HAP-1 (cell line): ENCODE data around the gene CMIP.
"Not testable (repeated sequence)": the region's sequence is repeated elsewhere in the genome, so short reads cannot be mapped to it uniquely, and the experiment has no call there.

Experiments
- DNase-seq, 2 experiments: peaks; one replicate each; pipeline ENCODE4 v3.0.0-alpha.2; 2016 to 2020; ENCODE audit warnings: low spot score in 2 of 2
- H3K27me3 ChIP-seq: fragments of 250-450 bp; sonication (Bioruptor Pico); 2 replicates; pipeline ENCODE4 v1.5.1; 2020; ENCODE audit warnings: low read depth, mild to moderate bottlenecking, moderate library complexity
- H3K36me3 ChIP-seq: fragments of 250-450 bp; sonication (Bioruptor Pico); replicated peaks from 2 replicates; pipeline ENCODE4 v1.5.1; 2020; ENCODE audit warnings: mild to moderate bottlenecking
- H3K4me1 ChIP-seq: fragments of 250-450 bp; sonication (Bioruptor Pico); 2 replicates; pipeline ENCODE4 v1.5.1; 2020; ENCODE audit warnings: mild to moderate bottlenecking
- H3K4me3 ChIP-seq: fragments of 250-450 bp; sonication (Bioruptor Pico); 2 replicates; pipeline ENCODE4 v1.5.1; 2020; ENCODE audit warnings: mild to moderate bottlenecking, moderate library complexity
- H3K9me3 ChIP-seq: fragments of 250-450 bp; sonication (Bioruptor Pico); 2 replicates; pipeline ENCODE4 v1.5.1; 2020; ENCODE audit warnings: mild to moderate bottlenecking, moderate library complexity
- in situ Hi-C: fragments of 300-500 bp; cut with MboI; formaldehyde crosslinking; loops from 3 replicates; pipeline ENCODE4 v1.14.3; 2020; ENCODE audit warnings: low sequenced_read_pairs, inconsistent platforms, mixed read lengths

Gene CMIP

DNA sequence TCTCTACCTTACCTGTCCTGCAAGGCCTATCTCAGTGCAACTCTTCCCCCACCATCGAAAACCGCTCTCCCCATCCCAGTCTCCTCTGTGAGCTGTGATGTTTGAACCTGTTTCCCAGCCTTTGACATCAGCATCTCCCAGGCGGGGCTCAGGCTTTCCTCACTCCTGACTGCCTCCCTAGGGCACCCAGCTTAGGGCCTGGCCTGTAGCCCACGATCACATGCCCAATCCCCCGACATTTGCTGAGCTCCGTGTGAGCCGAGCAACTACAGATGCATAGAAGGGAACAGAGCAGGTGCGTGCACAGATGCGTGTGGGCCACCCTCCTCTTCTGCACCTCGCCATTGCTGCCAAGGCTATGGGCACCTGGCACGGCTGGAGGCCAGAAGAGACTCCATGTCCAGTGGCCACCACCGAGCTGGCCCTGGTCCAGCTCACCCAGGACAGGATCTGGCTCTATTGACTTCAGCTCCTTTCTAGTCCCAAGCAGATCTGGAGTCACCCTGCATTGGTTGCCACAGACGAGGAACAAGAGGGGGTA lies 35.5 kb upstream of the CMIP start:
- Histone ChIP-seq H3K27me3 (no peaks in the 10 kb centered on the region), H3K4me1 (no peaks in the 10 kb centered on the region), H3K9me3 (no peaks in the 10 kb centered on the region), H3K4me3 (no peak overlapping the region), H3K36me3 (no peaks in the 10 kb centered on the region)
- in situ Hi-C loops = no loop called here
- no peak for DNase-seq

DNA sequence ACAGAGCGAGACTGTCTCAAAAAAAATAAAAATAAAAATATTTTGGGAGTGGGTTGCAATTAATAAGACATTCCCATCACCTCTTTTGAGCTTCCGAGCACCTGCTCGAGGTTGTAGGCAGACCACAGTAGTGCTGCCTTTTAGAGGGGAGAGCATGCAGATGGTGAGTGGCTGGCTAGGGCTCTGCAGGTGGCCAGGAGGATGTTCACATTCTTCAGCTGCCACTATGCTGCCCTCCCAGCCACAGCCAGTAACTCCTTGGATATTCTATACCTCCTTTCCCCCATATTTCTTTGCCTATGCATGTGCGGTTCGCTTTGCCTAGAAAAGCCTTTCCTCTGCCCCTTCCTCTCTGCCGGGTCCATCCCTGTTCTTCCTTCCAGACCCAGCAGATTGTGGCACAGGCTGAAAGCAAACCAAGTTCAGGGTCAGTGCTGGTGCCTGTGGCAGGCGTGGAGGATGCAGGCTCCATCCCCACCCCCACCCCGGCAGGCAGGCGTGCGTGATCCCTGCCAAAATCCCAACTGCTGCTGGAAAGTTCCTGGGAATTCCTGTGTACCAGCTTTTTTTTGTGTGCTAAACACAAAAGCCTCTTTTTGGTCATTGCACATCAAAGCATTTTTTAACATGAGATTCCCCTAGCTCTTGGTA lies 33.8 kb upstream of the CMIP start:
- DNase-seq = no peak

GRCh38 chr16:81413245-81413990 lies 31.2 kb upstream of the CMIP start:
- Histone ChIP-seq H3K36me3 (no peaks in the 10 kb centered on the region), H3K9me3 (no peaks in the 10 kb centered on the region), H3K4me1 (peaks cover 5% of the 10 kb centered on the region), H3K4me3 (no peak overlapping the region), H3K27me3 (no peaks in the 10 kb centered on the region)
- no peak for DNase-seq
- in situ Hi-C loops = no loop called here

More for the DNA sequence above, 33.8 kb upstream of the CMIP start:
- in situ Hi-C loops = no loop called here
- no peaks in the 10 kb centered on the region for H3K9me3 ChIP-seq
- H3K4me3 ChIP-seq = no peak overlapping the region
- peaks cover 5% of the 10 kb centered on the region for H3K4me1 ChIP-seq
- no peaks in the 10 kb centered on the region for H3K27me3 ChIP-seq
- H3K36me3 ChIP-seq = no peaks in the 10 kb centered on the region

- Histone ChIP-seq H3K36me3 (no peaks in the 10 kb centered on the region), H3K4me3 (no peak overlapping the region), H3K4me1 (peaks cover 5% of the 10 kb centered on the region), H3K9me3 (no peaks in the 10 kb centered on the region), H3K27me3 (no peaks in the 10 kb centered on the region)
- in situ Hi-C loops = no loop called here
- DNase-seq = no peak
Measured at GRCh38 chr16:81415751-81416150, 28.9 kb upstream of the CMIP start.

GRCh38 chr16:81416749-81417148 lies 27.9 kb upstream of the CMIP start:
- Histone ChIP-seq H3K4me3 (no peak overlapping the region), H3K9me3 (no peaks in the 10 kb centered on the region), H3K27me3 (no peaks in the 10 kb centered on the region), H3K4me1 (peaks cover 5% of the 10 kb centered on the region), H3K36me3 (no peaks in the 10 kb centered on the region)
- in situ Hi-C loops = no loop called here
- DNase-seq = no peak

GRCh38 chr16:81417210-81417609 lies 27.4 kb upstream of the CMIP start:
- Histone ChIP-seq H3K27me3 (no peaks in the 10 kb centered on the region), H3K4me3 (no peak overlapping the region), H3K36me3 (no peaks in the 10 kb centered on the region), H3K9me3 (no peaks in the 10 kb centered on the region), H3K4me1 (peaks cover 5% of the 10 kb centered on the region)
- no peak for DNase-seq
- in situ Hi-C loops = no loop called here

DNA sequence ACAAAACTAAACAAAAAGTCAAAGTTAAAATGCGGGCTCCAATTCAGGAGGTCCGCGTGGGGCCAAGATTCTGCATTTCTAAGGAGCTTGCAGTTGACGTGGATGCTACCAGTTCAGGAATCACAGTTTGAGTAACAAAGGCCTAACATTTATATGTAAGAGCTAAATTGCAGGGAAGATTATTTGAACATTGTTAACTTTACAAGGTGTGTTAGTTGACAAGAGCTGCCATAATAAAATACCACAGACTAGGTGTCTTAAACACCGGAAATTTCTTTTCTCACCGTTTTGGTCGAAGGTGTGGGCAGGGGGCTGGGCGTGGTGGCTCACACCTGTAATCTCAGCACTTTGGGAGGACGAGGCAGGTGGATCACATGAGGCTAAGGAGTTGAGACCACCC lies 24.8 kb upstream of the CMIP start:
- Histone ChIP-seq H3K27me3 (no peaks in the 10 kb centered on the region), H3K4me3 (no peak overlapping the region), H3K9me3 (no peaks in the 10 kb centered on the region), H3K36me3 (no peaks in the 10 kb centered on the region), H3K4me1 (peaks cover under 1% of the 10 kb centered on the region; the same call in 1 of the 2 replicates)
- in situ Hi-C loops = no loop called here
- no peak for DNase-seq

DNA sequence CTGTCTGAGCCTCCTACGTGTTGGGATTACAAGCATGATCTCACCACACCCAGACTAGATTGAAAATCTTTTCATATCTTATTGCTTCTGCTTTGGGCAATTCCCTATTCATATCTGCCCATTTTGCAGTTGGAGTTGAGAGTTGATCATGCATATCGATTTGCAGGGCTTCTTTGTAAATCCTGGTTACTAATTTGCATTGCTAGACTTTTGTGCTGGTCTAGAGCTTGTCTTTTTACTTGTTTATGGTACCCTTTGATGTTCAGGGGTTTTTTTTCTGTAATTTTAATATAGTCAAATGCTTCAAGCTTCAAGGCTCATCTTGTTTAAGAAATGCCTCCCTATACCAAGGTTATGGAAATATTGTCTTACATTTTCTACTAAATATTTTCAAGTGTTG lies 23.5 kb upstream of the CMIP start:
- no peak for DNase-seq
- Histone ChIP-seq H3K27me3 (no peaks in the 10 kb centered on the region), H3K4me1 (no peaks in the 10 kb centered on the region), H3K9me3 (no peaks in the 10 kb centered on the region), H3K36me3 (no peaks in the 10 kb centered on the region), H3K4me3 (no peak overlapping the region)
- in situ Hi-C loops = no loop called here

DNA sequence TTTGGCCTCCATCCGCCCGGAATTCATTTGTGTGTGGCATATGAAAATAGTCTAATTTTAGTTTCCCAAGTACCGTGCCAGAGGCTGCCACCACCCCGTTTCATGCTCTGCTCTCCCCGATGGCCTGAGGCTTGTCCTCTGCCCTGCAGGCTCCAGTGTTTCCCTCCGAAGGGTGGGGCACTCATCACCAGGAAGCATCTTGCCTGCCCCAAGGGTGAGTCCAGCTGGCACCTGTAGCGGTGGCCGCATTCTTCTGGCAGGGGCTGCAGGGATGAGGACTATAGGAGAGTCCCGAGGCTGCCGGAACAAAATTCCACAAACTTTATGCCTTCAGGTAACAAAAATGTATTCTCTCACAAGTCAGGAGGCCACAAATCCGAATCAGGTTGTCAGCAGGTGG lies 23.1 kb upstream of the CMIP start:
- no peaks in the 10 kb centered on the region for H3K9me3 ChIP-seq
- no peak for DNase-seq

GRCh38 chr16:81422153-81422552 lies 22.5 kb upstream of the CMIP start:
- H3K9me3 ChIP-seq, H3K36me3 ChIP-seq, in situ Hi-C loops, H3K27me3 ChIP-seq, H3K4me1 ChIP-seq, H3K4me3 ChIP-seq, DNase-seq: not testable (repeated sequence)

More for the DNA sequence above, 23.1 kb upstream of the CMIP start:
- Histone ChIP-seq H3K36me3 (no peaks in the 10 kb centered on the region), H3K4me3 (no peak overlapping the region), H3K27me3 (no peaks in the 10 kb centered on the region), H3K4me1 (no peaks in the 10 kb centered on the region)
- in situ Hi-C loops = no loop called here

DNA sequence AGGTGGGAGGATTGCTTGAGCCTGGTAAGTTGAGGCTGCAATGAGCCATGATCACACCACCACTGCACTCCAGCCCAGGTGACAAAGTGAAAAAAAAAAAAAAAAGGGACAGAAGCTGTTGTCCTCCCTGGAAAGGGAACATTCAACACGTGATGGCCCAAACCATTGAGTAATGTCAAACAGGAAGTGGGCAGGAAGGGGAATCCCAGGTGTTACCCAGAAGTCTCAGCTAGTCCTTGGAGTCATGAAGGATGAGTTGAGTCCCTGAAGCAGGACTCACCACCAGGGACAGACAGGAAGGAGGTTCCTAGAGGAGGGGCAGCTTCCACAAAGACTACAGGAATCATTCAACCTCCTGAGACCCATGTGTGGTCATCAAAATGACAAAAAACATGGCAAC lies 19.8 kb upstream of the CMIP start:
- Histone ChIP-seq H3K9me3 (no peaks in the 10 kb centered on the region), H3K4me3 (no peak overlapping the region), H3K36me3 (no peaks in the 10 kb centered on the region), H3K4me1 (no peaks in the 10 kb centered on the region), H3K27me3 (no peaks in the 10 kb centered on the region)
- in situ Hi-C loops = no loop called here
- DNase-seq = no peak

DNA sequence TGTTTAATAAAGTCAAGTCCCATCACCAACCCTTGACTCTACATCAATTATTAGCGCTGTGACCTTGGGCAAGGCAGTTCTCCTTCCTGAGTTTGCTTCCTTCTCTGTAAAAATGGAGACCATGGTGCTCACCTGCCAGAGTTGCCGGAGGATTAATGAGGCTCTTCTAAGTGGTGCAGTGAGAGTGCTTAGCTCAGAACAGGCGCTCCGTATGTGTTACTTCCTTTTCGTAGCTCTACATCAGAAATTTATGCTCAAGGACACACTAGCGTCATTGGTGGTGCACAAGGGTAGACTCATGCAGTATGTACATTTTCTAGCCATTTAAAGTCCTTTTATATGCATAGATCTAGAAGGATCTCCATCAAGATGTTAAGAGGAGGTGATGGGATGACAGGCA lies 17.4 kb upstream of the CMIP start:
- DNase-seq = no peak
- Histone ChIP-seq H3K27me3 (no peaks in the 10 kb centered on the region), H3K36me3 (no peaks in the 10 kb centered on the region), H3K4me1 (peaks cover 10% of the 10 kb centered on the region), H3K9me3 (no peaks in the 10 kb centered on the region), H3K4me3 (no peak overlapping the region)
- in situ Hi-C loops = no loop called here

DNA sequence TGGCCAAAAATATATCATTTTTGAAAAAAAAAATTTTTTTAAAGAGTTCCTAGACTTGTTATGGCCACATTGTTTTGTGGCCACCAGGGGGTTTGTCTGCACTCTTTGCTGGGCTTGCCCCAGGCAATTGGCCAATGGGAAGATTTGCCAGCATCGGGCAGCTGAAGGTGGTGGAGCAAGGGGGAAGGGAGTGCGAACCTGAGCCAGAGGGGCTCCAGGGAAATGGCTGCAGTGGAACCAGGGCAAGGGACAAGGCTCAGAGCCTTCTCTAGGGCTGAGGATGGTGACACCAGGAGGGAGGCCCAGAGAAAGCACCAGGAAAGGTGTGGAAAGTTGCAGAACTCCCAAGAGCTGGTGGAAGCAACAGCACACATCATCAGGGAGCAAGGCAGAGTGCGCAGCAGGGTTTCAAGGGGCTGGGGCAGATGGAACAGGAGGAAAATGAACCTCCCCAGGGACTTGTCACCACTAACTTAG lies 15.5 kb upstream of the CMIP start:
- Histone ChIP-seq H3K4me1 (peaks cover 10% of the 10 kb centered on the region), H3K9me3 (no peaks in the 10 kb centered on the region), H3K27me3 (no peaks in the 10 kb centered on the region), H3K4me3 (no peak overlapping the region), H3K36me3 (no peaks in the 10 kb centered on the region)
- in situ Hi-C loops = no loop called here
- DNase-seq = peak in 1 of 2 experiments; percentile 63

DNA sequence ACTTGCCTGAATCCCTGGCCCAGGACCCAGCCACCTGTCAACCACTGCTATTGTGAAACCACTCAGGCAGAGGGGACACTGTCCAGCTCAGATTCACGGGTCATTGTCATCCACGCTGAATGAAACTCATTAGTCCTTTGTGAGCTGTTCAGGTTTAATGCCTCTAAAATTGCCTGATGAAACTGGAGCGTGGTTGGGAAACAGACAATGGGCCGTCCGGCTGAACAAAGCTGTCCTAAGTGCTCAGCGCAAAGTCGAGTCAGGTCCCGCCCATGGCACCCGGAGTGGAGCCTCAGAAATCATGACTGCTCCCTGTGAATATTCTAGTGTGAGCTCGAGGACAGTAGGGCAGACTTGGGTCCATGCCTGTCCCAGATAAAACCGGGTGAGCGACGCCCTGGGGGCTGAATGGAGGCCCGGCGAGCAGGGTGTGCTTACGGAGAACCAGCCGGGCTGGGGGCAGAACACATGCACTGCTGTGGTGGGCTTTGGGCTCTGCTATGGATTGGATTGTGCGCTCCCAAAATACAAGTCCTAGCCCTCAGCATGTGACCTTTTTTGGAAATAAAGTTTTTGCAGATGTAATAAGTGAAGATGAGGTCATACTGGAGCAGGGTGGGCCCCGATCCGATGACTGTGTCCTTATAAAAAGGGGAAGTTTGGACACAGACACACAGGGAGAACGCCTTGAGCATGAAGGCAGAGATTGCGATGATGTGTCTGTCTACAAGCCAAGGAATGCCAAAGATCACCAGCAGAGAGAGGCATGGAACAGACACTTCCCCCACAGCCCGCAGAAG lies 12.9 kb upstream of the CMIP start:
- Histone ChIP-seq H3K4me3 (no peak overlapping the region), H3K27me3 (no peaks in the 10 kb centered on the region), H3K4me1 (peaks cover 12% of the 10 kb centered on the region), H3K36me3 (no peaks in the 10 kb centered on the region), H3K9me3 (no peaks in the 10 kb centered on the region)
- in situ Hi-C loops = no loop called here
- DNase-seq = peak; percentile 29 to 68
